SK-N-MC (cell line): ENCODE results near the gene NTMT2.
"Not testable (repeated sequence)": the region's sequence is repeated elsewhere in the genome, so short reads cannot be mapped to it uniquely, and the experiment has no call there.

ENCODE experiments used
- DNase-seq: peaks from one replicate; pipeline ENCODE4 v3.0.0-alpha.2; 2011; ENCODE audit warnings: low read depth, low spot score
- H3K27ac ChIP-seq: fragments of 200-600 bp; sonication (generic); 2 replicates; pipeline ENCODE4 v1.5.1; 2016; ENCODE audit warnings: mixed run types
- H3K36me3 ChIP-seq: fragments of 200-600 bp; sonication (generic); 2 replicates; pipeline ENCODE4 v1.6.1; 2017; ENCODE audit warnings: antibody characterized with exemption, low read length, mixed read lengths; ENCODE audit not compliant: insufficient read depth
- H3K4me3 ChIP-seq: fragments of 200-600 bp; sonication (generic); 2 replicates; pipeline ENCODE4 v1.5.1; 2016
- H3K9ac ChIP-seq: fragments of 200-600 bp; sonication (generic); 2 replicates; pipeline ENCODE4 v1.8.0; 2017; ENCODE audit warnings: mixed run types, mixed read lengths; ENCODE audit not compliant: insufficient read length
- H3K9me3 ChIP-seq: fragments of 200-600 bp; sonication (generic); 2 replicates; pipeline ENCODE4 v1.6.1; 2017; ENCODE audit warnings: low read depth, mild to moderate bottlenecking, antibody characterized with exemption, low read length, moderate library complexity, mixed read lengths
- EZH2 ChIP-seq: fragments of 200-600 bp; sonication (generic); IDR thresholded peaks from one replicate; pipeline ENCODE4 v1.6.1; 2017; ENCODE audit warnings: antibody characterized with exemption
- FOXP2 ChIP-seq: optimal IDR thresholded peaks from 2 replicates; pipeline ENCODE3; 2011; ENCODE audit warnings: mild to moderate bottlenecking, moderate library complexity; ENCODE audit not compliant: insufficient read depth; ENCODE audit errors: extremely low read length, control extremely low read depth
- POLR2AphosphoS5 ChIP-seq: IDR thresholded peaks from 2 replicates; pipeline ENCODE4 v1.6.1; 2012; ENCODE audit warnings: mild to moderate bottlenecking, low read depth, low read length, borderline replicate concordance

Gene NTMT2

GRCh38 chr1:170166518-170167180 is 20.9 kb downstream of the NTMT2 start:
- no peak for DNase-seq
- Histone ChIP-seq H3K9ac (no peak overlapping the region), H3K9me3 (no peaks in the 10 kb centered on the region), H3K27ac (no peak overlapping the region), H3K4me3 (no peak overlapping the region), H3K36me3 (no peaks in the 10 kb centered on the region)
- TF ChIP-seq EZH2: no peak
- TF ChIP-seq POLR2AphosphoS5: no peak
- no peak for TF ChIP-seq FOXP2

GRCh38 chr1:170168265-170168664 is 22.5 kb downstream of the NTMT2 start:
- no peaks in the 10 kb centered on the region for H3K36me3 ChIP-seq
- TF ChIP-seq POLR2AphosphoS5: no peak
- no peak for TF ChIP-seq EZH2
- no peak for TF ChIP-seq FOXP2

GRCh38 chr1:170170513-170170912 is 24.8 kb downstream of the NTMT2 start:
- not testable (repeated sequence) for H3K4me3 ChIP-seq, H3K9me3 ChIP-seq, H3K9ac ChIP-seq, DNase-seq, H3K36me3 ChIP-seq, H3K27ac ChIP-seq

More at GRCh38 chr1:170168265-170168664, 22.5 kb downstream of the NTMT2 start:
- Histone ChIP-seq H3K9ac (no peak overlapping the region), H3K4me3 (no peak overlapping the region), H3K27ac (no peak overlapping the region), H3K9me3 (no peaks in the 10 kb centered on the region)
- DNase-seq: no peak

- Histone ChIP-seq H3K9ac (no peak overlapping the region), H3K4me3 (no peak overlapping the region), H3K27ac (no peak overlapping the region), H3K9me3 (no peaks in the 10 kb centered on the region), H3K36me3 (no peaks in the 10 kb centered on the region)
- no peak for DNase-seq
- TF ChIP-seq FOXP2 (no peak), EZH2 (no peak), POLR2AphosphoS5 (no peak)
These were observed 28.6 kb downstream of the NTMT2 start for GRCh38 chr1:170174395-170174794.

- H3K27ac ChIP-seq: no peak overlapping the region
- DNase-seq: no peak
These were observed 29.3 kb downstream of the NTMT2 start for GRCh38 chr1:170175041-170175440.

GRCh38 chr1:170175484-170175883 is 29.7 kb downstream of the NTMT2 start:
- TF ChIP-seq EZH2 (no peak), POLR2AphosphoS5 (no peak)
- no peak overlapping the region for H3K4me3 ChIP-seq

More at GRCh38 chr1:170175041-170175440, 29.3 kb downstream of the NTMT2 start:
- Histone ChIP-seq H3K9ac (no peak overlapping the region), H3K4me3 (no peak overlapping the region), H3K9me3 (no peaks in the 10 kb centered on the region), H3K36me3 (no peaks in the 10 kb centered on the region)
- TF ChIP-seq POLR2AphosphoS5 (no peak), FOXP2 (no peak), EZH2 (no peak)

GRCh38 chr1:170176772-170177171 is 31.0 kb downstream of the NTMT2 start:
- Histone ChIP-seq H3K27ac (no peak overlapping the region), H3K4me3 (no peak overlapping the region), H3K9me3 (no peaks in the 10 kb centered on the region), H3K9ac (no peak overlapping the region), H3K36me3 (no peaks in the 10 kb centered on the region)
- DNase-seq: no peak
- no peak for TF ChIP-seq POLR2AphosphoS5
- no peak for TF ChIP-seq EZH2
- TF ChIP-seq FOXP2: no peak

More at GRCh38 chr1:170175484-170175883, 29.7 kb downstream of the NTMT2 start:
- Histone ChIP-seq H3K27ac (no peak overlapping the region), H3K9me3 (no peaks in the 10 kb centered on the region), H3K9ac (no peak overlapping the region), H3K36me3 (no peaks in the 10 kb centered on the region)
- DNase-seq: no peak

GRCh38 chr1:170182442-170182841 is 36.7 kb downstream of the NTMT2 start:
- Histone ChIP-seq H3K4me3 (no peak overlapping the region), H3K36me3 (no peaks in the 10 kb centered on the region), H3K9me3 (no peaks in the 10 kb centered on the region), H3K9ac (no peak overlapping the region), H3K27ac (no peak overlapping the region)
- no peak for DNase-seq
- no peak for TF ChIP-seq POLR2AphosphoS5
- TF ChIP-seq EZH2: no peak
- no peak for TF ChIP-seq FOXP2

GRCh38 chr1:170192546-170192945 is 46.8 kb downstream of the NTMT2 start:
- Histone ChIP-seq H3K27ac (no peak overlapping the region), H3K4me3 (no peak overlapping the region), H3K9ac (no peak overlapping the region), H3K36me3 (no peaks in the 10 kb centered on the region), H3K9me3 (no peaks in the 10 kb centered on the region)
- DNase-seq: no peak
- no peak for TF ChIP-seq FOXP2
- no peak for TF ChIP-seq EZH2
- no peak for TF ChIP-seq POLR2AphosphoS5
